MG63 (cell line): Measurements from ENCODE around the gene TENM4. TPM values are rescaled to one million over a fixed set of nuclear protein-coding genes. Genes with fewer than 3 reads are reported as not detected.

Experiments
- DNase-seq: peaks from one replicate; pipeline ENCODE4 v3.0.0-alpha.2; 2020
- H3K27me3 ChIP-seq: fragments of 250-450 bp; sonication (Bioruptor Pico); 2 replicates; pipeline ENCODE4 v1.5.1; 2020; ENCODE audit warnings: mild to moderate bottlenecking, moderate library complexity
- H3K36me3 ChIP-seq: fragments of 250-450 bp; sonication (Bioruptor Pico); 2 replicates; pipeline ENCODE4 v1.5.1; 2020; ENCODE audit warnings: mild to moderate bottlenecking, moderate library complexity
- H3K4me3 ChIP-seq: fragments of 250-450 bp; sonication (Bioruptor Pico); 2 replicates; pipeline ENCODE4 v1.5.1; 2020; ENCODE audit warnings: mild to moderate bottlenecking, moderate library complexity
- H3K9me3 ChIP-seq: fragments of 250-450 bp; sonication (Bioruptor Pico); 2 replicates; pipeline ENCODE4 v1.5.1; 2020; ENCODE audit warnings: mild to moderate bottlenecking, moderate library complexity
- total RNA-seq: library from RNA; depleted of rRNA; stranded (reverse); fragments of >200 nt; shearing (Covaris generic); gene quantifications from 2 replicates; pipeline ENCODE4 v1.2.3, GENCODE V29; 2014; ENCODE audit warnings: low replicate concordance

Gene TENM4
- total RNA-seq, 1 experiment from 2014 or later: not detected

- no peaks in the 10 kb centered on the region for H3K9me3 ChIP-seq
- no peaks in the 10 kb centered on the region for H3K36me3 ChIP-seq
- DNase-seq: no peak
- H3K4me3 ChIP-seq: no peak overlapping the region
- H3K27me3 ChIP-seq: peaks cover 38% of the 10 kb centered on the region
Observed at GRCh38 chr11:79434283-79434682, 6.5 kb downstream of the TENM4 start.

GRCh38 chr11:79432138-79432537 lies 8.7 kb downstream of the TENM4 start:
- H3K36me3 ChIP-seq: no peaks in the 10 kb centered on the region

DNA sequence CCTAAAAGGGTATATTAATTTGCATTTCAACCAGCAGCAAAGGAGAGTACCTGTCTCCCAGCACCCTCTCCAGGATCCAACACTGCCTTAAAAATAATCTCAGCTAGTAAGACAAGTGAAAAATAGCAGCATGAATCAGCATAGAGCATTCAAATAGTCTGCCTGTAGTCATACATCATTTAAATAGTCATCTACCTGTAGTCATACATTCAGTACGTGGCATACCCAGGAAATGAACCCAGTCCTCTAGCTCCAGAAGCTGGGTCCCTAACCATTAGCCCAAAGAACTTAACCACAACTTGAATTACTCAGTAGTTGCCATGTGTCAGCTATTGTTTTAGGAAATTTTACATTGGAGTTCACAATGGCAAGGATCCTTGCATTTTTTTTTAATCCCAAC lies 9.3 kb downstream of the TENM4 start:
- Histone ChIP-seq H3K9me3 (no peaks in the 10 kb centered on the region), H3K36me3 (no peaks in the 10 kb centered on the region), H3K4me3 (no peak overlapping the region), H3K27me3 (peaks cover 12% of the 10 kb centered on the region)
- DNase-seq: no peak

More at GRCh38 chr11:79432138-79432537, 8.7 kb downstream of the TENM4 start:
- no peak overlapping the region for H3K4me3 ChIP-seq
- H3K27me3 ChIP-seq: peaks cover 17% of the 10 kb centered on the region
- H3K9me3 ChIP-seq: no peaks in the 10 kb centered on the region
- no peak for DNase-seq

DNA sequence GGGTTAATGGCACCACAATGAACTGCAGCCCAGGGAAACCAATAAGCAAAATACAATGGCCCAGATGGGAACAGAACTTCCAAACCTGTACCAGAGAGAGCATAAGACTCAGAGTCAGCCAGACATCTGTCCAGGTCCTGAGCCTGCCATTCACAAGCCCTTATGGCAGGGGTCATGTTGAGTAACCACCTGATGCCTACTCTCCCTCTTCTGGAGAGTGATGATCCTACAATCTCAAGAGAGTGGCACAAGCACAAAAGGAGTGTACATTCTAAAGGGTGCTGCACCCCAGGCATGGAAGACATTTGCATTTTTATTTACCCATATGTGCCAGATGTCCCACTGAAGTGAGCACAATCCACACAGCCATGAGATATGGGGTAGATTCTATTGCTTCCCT lies 10.6 kb downstream of the TENM4 start:
- Histone ChIP-seq H3K27me3 (peaks cover 4% of the 10 kb centered on the region), H3K9me3 (no peaks in the 10 kb centered on the region), H3K4me3 (no peak overlapping the region), H3K36me3 (no peaks in the 10 kb centered on the region)
- no peak for DNase-seq

GRCh38 chr11:79428406-79428805 lies 12.4 kb downstream of the TENM4 start:
- no peaks in the 10 kb centered on the region for H3K36me3 ChIP-seq
- DNase-seq: no peak
- H3K9me3 ChIP-seq: no peaks in the 10 kb centered on the region
- H3K27me3 ChIP-seq: no peaks in the 10 kb centered on the region
- H3K4me3 ChIP-seq: no peak overlapping the region

GRCh38 chr11:79427611-79428327 lies 13.1 kb downstream of the TENM4 start:
- DNase-seq: no peak
- no peaks in the 10 kb centered on the region for H3K9me3 ChIP-seq
- H3K4me3 ChIP-seq: no peak overlapping the region
- H3K36me3 ChIP-seq: no peaks in the 10 kb centered on the region
- no peaks in the 10 kb centered on the region for H3K27me3 ChIP-seq

GRCh38 chr11:79427126-79427525 lies 13.7 kb downstream of the TENM4 start:
- H3K27me3 ChIP-seq: no peaks in the 10 kb centered on the region
- no peak for DNase-seq

DNA sequence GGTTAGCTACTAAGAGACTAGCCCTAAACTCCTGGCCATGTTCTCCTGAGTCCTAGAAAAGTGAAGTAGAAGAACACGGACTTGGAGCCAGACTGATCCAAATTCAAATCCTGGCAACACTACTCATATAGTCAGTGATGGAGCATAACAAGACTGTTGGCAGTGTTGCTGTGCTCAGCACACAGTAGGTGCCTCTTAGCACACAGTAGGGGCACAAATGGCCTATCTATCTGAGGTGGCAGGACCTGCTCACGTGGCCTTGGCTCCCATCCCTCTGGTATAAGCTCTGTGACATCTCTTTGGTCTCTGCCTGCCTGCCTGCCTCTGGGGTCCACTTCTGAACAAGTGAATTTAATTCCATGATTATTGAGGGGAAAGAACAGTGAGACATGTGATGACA lies 15.4 kb downstream of the TENM4 start:
- Histone ChIP-seq H3K9me3 (no peaks in the 10 kb centered on the region), H3K36me3 (no peaks in the 10 kb centered on the region), H3K4me3 (no peak overlapping the region), H3K27me3 (no peaks in the 10 kb centered on the region)
- no peak for DNase-seq

More at GRCh38 chr11:79427126-79427525, 13.7 kb downstream of the TENM4 start:
- Histone ChIP-seq H3K36me3 (no peaks in the 10 kb centered on the region), H3K9me3 (no peaks in the 10 kb centered on the region), H3K4me3 (no peak overlapping the region)

GRCh38 chr11:79423736-79424135 lies 17.1 kb downstream of the TENM4 start:
- Histone ChIP-seq H3K4me3 (no peak overlapping the region), H3K27me3 (no peaks in the 10 kb centered on the region), H3K9me3 (no peaks in the 10 kb centered on the region), H3K36me3 (no peaks in the 10 kb centered on the region)
- DNase-seq: no peak

GRCh38 chr11:79422866-79423265 lies 18.0 kb downstream of the TENM4 start:
- Histone ChIP-seq H3K9me3 (no peaks in the 10 kb centered on the region), H3K4me3 (no peak overlapping the region), H3K27me3 (no peaks in the 10 kb centered on the region), H3K36me3 (no peaks in the 10 kb centered on the region)
- no peak for DNase-seq

- DNase-seq: no peak
- Histone ChIP-seq H3K9me3 (no peaks in the 10 kb centered on the region), H3K27me3 (no peaks in the 10 kb centered on the region), H3K36me3 (no peaks in the 10 kb centered on the region), H3K4me3 (no peak overlapping the region)
Observed at GRCh38 chr11:79421820-79422219, 19.0 kb downstream of the TENM4 start.

GRCh38 chr11:79419120-79419519 lies 21.7 kb downstream of the TENM4 start:
- no peaks in the 10 kb centered on the region for H3K27me3 ChIP-seq
- no peaks in the 10 kb centered on the region for H3K36me3 ChIP-seq
- peak; percentile 46 for DNase-seq
- H3K9me3 ChIP-seq: no peaks in the 10 kb centered on the region
- H3K4me3 ChIP-seq: no peak overlapping the region

- DNase-seq: no peak
- no peak overlapping the region for H3K4me3 ChIP-seq
- H3K36me3 ChIP-seq: no peaks in the 10 kb centered on the region
- no peaks in the 10 kb centered on the region for H3K9me3 ChIP-seq
- no peaks in the 10 kb centered on the region for H3K27me3 ChIP-seq
Observed at GRCh38 chr11:79418241-79418640, 22.6 kb downstream of the TENM4 start.

DNA sequence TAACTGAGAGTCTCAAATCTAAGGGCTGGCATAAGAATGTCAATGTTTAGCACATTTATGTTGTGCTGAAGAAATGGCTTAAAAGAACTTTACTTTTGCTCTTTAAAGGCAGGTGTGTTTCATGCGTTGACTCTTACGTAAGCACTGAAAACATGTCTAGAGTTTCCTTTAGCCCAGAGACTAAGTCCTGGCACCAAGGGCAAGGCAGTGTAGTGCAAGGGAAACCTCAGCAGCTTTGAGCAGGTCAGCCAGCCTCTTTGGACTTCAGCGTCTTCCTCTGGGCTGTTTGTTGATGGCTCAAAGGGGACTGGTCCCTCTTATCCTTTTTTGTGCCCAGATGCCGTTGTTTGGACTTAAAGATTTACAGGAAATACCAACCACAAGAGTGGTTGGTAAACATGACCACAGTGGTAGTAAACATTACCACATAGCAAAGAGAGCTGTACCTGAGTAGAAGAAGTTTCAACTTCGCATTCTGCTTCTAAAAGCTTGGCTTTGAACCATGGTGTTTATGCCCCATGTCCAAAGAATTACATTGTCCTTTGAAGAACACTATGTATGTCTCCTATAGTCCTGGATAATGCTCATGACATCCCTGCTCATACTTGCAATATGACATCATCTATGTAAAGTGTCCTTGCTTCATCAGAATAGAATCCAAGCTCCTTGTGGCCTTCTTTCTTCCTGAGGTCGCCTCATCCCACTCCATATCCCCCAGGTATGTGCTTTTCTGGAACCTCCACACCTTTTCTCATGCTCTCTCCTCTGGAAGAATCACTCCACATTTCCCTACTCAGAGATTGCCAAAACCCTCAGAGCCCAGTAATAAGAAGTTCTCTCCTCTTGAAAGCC lies 23.5 kb downstream of the TENM4 start:
- no peaks in the 10 kb centered on the region for H3K36me3 ChIP-seq
- H3K9me3 ChIP-seq: no peaks in the 10 kb centered on the region
- no peaks in the 10 kb centered on the region for H3K27me3 ChIP-seq
- H3K4me3 ChIP-seq: no peak overlapping the region
- DNase-seq: no peak

- DNase-seq: no peak
- Histone ChIP-seq H3K27me3 (no peaks in the 10 kb centered on the region), H3K36me3 (no peaks in the 10 kb centered on the region), H3K9me3 (no peaks in the 10 kb centered on the region), H3K4me3 (no peak overlapping the region)
Observed at GRCh38 chr11:79415912-79416311, 24.9 kb downstream of the TENM4 start.

DNA sequence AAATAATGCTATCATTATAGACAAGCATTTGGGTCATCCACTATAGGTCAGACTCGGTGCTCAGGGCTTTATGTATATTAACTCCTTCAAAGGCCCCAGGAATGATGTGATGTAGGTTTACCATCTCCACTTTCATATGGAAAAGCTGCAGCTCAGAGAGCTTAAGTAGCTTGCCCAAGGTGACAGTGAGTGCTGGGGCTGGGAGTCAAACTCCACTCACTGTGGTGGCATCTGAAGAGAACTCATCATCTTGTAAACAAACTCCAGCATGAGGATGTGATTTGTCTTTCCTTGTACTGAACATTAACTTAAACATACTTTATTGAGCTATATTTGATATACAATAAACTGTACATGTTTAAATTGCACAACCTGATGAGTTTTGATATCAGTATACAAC lies 25.4 kb downstream of the TENM4 start:
- no peak overlapping the region for H3K4me3 ChIP-seq
- no peaks in the 10 kb centered on the region for H3K27me3 ChIP-seq
- H3K9me3 ChIP-seq: no peaks in the 10 kb centered on the region
- DNase-seq: no peak
- no peaks in the 10 kb centered on the region for H3K36me3 ChIP-seq

DNA sequence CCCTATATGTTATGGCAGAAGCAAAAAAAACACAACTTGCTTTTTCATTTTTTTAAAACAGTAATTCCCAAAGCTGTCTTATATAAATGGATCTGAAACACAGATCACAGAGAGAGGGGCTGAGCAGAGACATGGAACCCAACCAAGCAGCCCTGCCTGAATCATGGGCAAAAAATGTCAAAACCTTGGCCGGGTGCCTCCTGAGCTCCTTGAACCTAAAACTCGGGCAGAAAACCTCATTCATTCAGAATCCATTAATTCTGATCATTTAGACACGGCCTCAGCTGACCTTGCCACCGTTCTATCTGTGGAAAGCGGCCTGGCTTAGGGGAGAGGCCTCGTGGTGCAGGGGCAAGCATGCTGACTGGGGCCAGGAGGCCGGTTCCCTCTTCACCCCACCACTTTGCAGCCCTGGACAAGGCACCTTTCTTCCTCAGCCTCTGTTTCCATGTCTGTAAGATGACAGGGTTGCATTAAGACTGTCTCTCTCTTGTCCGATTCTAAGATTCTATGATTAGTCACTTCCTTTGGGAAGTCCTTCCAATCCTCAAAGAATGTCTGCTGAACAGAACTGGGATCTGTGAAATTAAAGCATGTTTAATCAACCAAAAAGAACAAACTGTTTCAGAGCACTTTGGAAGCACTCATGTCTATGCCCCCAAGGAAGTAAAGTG lies 26.0 kb downstream of the TENM4 start:
- H3K9me3 ChIP-seq: no peaks in the 10 kb centered on the region
- H3K4me3 ChIP-seq: no peak overlapping the region
- no peaks in the 10 kb centered on the region for H3K36me3 ChIP-seq
- no peaks in the 10 kb centered on the region for H3K27me3 ChIP-seq
- DNase-seq: peak; percentile 64
